NCI-H82 (cell line): ENCODE measurements around the gene CACNA1G.

Source experiments
- DNase-seq: peaks from one replicate; lab custom pipeline; 2025; lab: John Stamatoyannopoulos, UW

The CACNA1G gene

DNA sequence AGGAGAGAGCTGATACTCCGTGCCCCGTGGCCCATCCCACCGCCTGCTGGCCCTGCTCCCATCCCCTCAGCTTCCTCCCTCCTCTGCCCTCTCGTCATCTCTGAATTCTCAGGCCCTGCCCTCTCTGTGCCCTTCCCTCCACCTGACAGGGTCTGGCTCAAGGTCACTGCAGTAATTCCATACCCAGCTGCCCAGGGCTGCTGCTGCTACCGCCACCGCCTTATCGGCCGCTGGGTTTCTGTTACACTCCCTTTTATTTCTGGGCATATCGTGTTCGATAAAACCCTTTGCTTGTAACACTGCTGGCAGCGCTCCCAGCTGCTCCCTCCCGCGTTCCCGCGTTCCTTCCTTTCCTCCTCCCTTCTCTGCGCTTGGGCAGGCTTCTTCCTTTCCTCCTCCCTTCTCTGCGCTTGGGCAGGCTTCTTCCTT, 26.8 kb upstream of the CACNA1G start:
- no peak for DNase-seq

- DNase-seq, result peak; percentile 42
Observed at GRCh38 chr17:50534222-50534978, 26.1 kb upstream of the CACNA1G start.

GRCh38 chr17:50534979-50535326, 25.6 kb upstream of the CACNA1G start:
- no peak for DNase-seq

DNA sequence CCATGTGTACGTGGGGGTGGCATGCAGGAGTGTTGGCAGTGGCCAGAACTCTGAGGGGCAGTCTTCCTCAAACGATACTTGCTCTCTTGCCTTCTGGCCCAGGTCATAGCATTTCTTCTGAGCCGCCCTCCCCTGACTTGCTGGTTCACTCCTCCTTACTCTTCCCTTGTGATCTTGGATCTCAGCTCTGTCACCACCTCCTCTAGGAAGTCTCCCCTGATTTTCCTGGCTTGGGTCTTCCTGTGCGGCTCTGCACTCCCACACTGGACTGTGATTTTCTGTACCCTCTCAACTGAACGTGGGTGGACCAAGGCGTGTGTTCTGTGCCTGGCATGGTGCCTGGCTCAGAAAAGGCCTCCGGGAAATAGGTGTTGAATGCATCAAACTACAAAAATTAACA, 25.1 kb upstream of the CACNA1G start:
- no peak for DNase-seq

DNA sequence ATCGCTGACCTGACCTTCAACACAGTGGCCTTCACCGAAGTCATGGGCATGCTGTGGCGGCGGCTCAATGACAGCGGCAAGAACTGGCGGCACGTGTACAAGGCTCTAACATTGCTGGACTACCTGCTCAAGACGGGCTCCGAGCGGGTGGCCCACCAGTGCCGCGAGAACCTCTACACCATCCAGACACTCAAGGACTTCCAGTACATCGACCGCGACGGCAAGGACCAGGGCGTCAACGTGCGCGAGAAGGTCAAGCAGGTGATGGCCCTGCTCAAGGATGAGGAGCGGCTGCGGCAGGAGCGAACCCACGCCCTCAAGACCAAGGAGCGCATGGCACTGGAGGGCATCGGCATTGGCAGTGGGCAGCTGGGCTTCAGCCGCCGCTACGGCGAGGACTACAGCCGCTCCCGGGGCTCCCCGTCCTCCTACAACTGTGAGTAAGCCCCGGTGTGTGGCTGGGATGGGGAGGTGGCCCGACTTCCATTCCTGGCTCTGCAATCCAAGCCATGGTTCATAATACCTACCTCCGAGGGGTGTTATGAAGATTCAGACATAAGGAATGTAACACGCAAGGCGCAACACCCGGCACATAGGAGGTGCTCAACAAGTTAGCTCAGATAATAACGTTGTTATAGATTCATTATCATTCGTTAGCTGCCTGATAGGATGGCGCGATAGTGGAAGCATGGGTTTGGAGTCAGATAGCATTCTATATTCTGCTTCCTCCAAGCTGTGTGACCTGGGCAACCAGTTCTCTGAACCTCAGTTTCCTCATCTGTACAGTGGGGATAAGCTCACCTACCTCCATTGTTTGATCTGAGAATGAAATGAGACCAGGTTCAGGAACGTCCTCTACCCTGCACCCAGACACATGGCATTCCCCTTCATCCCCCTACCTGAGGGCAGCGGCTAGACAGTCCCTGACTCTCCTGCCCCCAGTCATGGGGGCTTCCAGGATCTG, 23.6 kb upstream of the CACNA1G start:
- no peak for DNase-seq

DNA sequence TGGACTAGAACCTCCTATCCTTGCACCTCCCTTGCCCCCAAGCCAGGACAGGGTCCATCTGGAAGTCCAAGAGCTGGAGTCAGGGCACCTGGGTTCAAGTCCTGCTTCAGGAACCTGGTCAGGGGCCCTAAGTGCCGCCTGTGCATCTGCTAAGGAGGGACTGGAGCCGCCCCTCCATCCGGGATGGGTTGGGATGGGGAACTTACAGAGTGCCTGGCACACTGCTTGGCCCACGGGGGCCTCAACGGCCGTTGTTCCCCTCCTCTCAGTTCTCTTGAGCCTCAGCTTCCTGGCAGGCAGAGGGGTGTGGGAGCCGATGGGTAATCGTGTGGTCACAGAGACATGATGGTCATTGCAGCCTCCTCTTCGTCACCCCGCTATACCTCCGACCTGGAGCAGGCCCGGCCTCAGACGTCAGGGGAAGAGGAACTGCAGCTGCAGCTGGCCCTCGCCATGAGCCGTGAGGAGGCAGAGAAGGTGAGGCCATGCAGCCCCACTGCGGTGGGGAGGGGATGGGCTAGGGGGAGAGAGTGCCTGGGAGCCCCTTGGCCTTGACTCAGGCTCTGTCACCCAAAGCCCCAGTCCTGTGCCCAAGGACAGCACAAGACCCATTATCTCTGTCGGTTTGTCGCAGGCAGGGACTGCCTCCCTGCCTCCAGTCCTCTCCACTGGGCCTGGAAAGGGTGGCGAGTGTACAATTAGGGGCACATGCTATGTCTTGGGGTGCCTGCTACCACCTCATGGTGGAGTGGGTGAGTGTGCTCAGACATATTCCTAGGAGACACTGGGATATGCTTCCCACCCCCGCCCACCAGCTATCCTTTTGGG, 22.6 kb upstream of the CACNA1G start:
- DNase-seq, result no peak

- DNase-seq, result no peak
Observed at GRCh38 chr17:50538549-50539410, 21.7 kb upstream of the CACNA1G start.

DNA sequence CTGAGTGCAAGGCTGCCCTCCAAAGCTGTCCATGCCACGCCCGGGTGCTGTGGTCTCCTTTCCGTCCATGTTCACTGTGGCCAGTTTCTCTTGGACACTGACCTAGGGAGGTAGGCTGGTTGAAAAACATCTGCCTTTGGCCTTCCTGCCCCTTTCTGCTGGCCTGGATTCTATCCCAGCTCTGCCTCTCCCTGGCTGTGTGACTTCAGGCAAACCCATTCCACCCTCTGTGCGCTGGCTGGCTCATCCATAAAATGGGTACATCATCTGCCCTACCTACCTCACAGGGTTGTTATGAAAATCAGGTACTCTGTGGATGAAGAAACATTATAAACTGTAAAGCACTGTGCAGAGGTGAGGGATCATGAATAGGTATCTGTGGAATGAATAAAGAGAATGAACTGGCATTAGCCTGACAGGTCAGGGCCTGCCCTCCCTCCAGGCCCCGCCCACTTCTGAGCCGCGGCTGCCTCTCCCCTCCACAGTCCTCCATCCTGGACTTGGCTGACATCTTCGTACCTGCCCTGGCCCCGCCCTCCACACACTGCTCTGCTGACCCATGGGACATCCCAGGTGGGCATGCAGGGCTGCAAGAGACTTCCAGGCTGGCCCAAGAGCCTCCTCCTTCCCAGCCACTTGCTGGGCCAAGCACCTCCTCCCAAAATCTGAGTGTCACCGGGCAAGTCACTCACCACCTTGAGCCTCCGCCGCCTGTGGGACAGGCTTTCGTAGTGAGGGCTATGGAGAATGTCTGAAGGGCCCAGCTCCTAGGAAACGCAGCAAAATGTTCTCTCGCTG, 20.6 kb upstream of the CACNA1G start:
- no peak for DNase-seq

DNA sequence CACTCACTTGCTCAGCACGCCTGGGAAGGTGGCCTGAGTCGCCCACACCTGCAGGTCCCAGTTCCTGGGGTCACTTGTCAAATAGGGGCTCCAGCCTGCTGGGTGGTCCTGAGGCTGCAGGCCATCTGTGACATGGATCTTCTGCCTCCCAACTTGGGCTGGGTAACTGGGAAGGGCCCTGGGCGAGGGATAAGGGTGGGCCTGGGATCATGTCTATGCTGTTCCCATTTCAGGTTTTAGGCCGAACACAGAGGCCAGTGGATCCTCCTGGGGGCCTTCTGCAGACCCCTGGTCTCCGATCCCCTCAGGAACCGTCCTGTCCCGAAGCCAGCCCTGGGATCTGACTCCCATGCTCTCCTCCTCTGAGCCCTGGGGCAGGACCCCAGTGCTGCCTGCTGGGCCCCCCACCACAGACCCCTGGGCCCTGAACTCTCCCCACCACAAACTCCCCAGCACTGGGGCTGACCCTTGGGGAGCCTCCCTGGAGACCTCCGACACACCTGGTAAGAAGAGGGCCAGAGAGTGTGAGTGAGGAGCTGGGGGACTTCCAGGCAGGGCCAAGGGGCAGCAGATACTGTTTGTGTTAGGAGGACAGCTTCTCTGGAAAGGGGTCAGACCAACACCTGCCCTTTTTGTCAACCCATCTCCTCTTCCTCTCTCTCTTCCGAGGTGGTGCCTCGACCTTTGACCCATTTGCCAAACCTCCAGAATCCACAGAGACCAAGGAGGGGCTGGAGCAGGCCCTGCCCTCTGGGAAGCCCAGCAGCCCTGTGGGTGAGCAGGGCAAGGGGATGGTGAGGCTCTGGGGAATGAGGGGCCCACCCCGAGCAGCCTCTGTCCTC, 19.7 kb upstream of the CACNA1G start:
- DNase-seq, result no peak

DNA sequence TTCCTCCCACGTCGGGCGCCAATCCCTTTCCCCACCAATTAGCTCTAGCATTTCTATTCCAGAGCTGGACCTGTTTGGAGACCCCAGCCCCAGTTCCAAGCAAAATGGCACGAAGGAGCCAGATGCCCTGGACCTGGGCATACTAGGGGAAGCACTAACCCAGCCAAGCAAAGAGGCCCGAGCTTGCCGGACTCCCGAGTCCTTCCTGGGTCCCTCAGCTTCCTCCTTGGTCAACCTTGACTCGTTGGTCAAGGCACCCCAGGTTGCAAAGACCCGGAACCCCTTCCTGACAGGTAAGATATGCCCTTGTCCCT, 19.2 kb upstream of the CACNA1G start:
- DNase-seq, result no peak

DNA sequence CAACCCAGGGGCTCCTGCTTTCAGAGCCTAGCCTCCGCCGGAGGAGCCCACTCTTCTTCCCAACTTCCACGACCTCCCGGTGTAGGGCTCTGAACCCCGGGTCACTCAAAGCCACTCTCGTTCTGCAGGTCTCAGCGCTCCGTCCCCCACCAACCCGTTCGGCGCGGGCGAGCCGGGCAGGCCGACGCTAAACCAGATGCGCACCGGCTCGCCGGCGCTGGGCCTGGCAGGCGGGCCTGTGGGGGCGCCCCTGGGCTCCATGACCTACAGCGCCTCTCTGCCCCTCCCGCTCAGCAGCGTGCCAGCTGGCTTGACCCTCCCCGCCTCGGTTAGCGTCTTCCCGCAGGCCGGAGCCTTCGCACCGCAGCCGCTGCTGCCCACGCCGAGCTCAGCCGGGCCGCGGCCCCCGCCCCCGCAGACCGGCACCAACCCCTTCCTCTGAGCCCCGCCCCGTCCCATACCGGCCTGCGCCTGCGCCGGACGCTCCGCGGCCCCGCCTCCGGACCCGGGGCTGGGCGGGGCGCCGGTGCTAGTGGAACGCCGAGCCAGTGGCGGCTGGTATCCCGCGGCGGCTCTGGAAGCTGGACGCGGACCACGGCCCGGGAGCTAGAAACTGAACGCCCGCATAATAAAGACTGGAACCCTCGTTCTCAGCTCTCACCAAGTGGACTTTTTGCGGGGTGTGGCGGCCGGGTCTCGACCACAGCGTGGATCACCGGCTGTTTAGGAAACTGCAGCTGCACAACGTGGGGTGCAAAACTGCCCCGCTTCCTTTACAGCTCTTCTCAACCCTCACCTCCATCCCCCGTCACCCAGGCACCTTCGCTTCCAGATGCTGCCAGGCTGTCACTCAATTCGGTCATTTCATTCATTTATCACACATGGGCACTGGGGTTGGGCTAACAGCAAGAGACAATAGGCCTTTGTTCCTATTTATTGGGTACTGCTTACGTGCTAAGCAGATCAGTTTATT, 18.5 kb upstream of the CACNA1G start:
- peak; percentile 88 for DNase-seq

- DNase-seq, result no peak
Observed at GRCh38 chr17:50542795-50543774, 17.4 kb upstream of the CACNA1G start.

DNA sequence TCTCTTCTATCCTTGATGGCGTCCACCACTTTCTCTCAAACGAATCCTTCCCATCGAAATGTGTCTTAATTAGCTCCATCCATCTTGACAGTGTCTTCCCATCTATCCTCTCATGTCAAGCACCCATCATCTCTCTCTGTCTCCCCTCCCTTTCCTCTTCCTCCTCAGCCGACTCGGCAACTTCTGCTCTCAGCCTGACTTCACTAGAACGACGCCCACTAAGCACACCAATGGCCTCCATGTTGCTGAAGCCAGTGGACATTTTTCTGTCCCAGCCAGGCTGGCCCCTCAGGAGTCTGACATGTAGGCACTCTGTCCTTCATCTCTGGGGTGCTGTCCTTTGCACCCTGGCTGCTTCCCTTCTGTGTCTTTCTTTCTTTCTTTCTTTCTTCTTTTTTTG, 16.0 kb upstream of the CACNA1G start:
- DNase-seq, result no peak

GRCh38 chr17:50545311-50545710, 15.2 kb upstream of the CACNA1G start:
- no peak for DNase-seq

DNA sequence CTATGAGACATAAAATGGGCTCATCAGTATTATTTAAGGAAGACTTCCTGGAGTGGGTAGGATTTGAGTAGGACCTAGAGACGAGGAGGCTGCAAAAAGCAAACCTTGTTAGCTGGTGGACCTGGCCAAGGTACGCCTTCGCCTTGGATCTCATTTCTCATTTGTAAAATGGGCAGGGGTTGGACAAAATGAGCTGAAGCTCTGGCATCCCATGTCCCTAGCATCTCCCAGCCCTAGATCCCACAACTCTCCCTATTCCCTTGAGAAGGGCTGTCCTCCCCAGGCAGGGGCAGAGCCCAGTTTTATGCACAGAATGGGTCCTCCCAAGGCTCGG, 13.8 kb upstream of the CACNA1G start:
- DNase-seq, result no peak

DNA sequence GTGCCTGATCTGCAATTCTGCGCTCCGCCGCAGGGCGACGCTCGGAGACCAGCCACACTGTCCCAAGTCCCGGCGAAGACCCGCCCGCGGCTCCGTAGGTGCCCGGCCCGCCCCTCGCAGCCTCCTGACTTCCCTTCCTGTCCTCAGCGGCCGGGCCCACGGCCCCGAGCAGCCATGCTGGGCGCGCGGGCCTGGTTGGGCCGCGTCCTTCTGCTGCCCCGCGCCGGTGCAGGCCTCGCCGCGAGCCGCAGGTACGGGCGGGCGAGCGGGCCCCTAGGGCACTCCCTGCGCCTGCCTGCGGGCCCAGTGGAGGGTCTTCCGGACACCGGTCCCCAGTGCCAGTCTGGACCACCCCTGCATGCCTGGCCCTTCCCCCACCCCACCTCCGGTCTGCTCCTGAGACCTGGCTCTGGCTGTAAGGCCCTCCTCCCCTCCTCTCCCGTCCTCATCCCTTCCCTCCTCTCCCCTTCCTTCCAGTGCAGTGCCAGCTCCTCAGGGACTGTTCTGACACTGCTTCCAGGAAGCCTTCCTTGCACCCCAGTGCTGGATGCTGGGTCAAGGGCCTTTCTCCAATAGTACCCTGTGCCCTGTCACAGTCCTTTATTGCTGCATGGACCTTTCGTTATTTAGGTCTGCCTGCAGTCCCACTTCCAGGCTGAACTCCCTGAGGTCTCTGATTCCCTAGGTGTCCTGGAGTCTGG, 13.3 kb upstream of the CACNA1G start, which contains the start of gene SPATA20:
SPATA20 (plus strand) TSS at position 140 of the 701 bp plus-strand sequence; CDS start at position 175, 35 bp downstream.
- peak; percentile 96 for DNase-seq

- no peak for DNase-seq
Observed at GRCh38 chr17:50547736-50548083, 12.8 kb upstream of the CACNA1G start.
